BE2C (cell line): ENCODE measurements around the gene CACNA1A.
A peak's percentile ranks its signal among the peaks of the same experiment; 100 is the strongest.

Experiments
- DNase-seq: peaks from one replicate; pipeline ENCODE4 v3.0.0-alpha.2; 2020
- H3K27me3 ChIP-seq: fragments of 250-450 bp; sonication (Bioruptor Pico); 2 replicates; pipeline ENCODE4 v1.5.1; 2020; ENCODE audit warnings: mild to moderate bottlenecking
- H3K36me3 ChIP-seq: fragments of 250-450 bp; sonication (Bioruptor Pico); 2 replicates; pipeline ENCODE4 v1.5.1; 2020; ENCODE audit warnings: mild to moderate bottlenecking
- H3K4me1 ChIP-seq: fragments of 250-450 bp; sonication (Bioruptor Pico); 2 replicates; pipeline ENCODE4 v1.5.1; 2020
- H3K4me3 ChIP-seq: 2 replicates; pipeline ENCODE4 v1.5.1; 2011; ENCODE audit warnings: low read depth, low read length
- H3K9me3 ChIP-seq: fragments of 250-450 bp; sonication (Bioruptor Pico); 2 replicates; pipeline ENCODE4 v1.5.1; 2020
- TF ChIP-seq, protein P1 (sequence below): IDR thresholded peaks from 2 replicates; pipeline ENCODE4 v1.5.1; 2012; ENCODE audit warnings: mild to moderate bottlenecking, low read depth, low read length

The CACNA1A gene

DNA sequence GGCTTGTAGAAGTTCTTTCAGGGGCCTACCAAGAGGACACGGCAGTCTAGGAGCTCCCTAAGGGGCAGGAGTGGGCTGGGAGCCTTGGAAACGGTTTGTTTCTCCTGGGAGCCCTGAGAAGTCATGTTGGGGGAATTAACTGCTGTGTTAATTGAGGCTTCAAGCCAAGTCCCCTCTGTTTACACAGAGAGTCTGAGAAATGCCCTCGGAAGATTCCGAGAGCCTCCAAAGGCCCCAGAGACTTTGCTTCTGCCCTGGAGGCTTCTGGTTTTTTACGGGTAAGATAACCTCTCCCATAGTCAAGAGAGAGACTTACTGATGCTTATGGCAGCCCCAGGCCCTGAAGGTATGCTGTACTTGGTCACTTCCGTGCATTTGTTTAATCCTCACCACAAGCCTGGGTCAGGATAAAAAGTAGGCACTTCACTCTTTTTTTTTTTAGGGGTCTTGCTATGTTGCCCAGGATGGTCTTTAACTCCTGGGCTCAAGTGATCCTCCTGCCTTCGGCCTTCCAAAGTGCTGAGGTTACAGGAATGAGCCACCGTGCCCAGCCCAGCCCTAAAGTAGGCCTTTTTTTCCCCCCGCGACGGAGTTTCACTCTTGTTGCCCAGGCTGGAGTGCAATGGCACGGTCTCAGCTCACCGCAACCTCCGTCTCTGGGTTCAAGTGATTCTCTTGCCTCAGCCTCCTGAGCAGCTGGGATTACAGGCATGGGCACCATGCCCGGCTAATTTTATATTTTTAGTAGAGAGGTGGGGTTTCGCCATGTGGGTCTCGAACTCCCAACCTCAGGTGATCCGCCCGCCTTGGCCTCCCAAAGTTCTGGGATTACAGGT, 340.9 kb downstream of the CACNA1A start:
- no peaks in the 10 kb centered on the region for H3K9me3 ChIP-seq
- no peak for DNase-seq
- no peaks in the 10 kb centered on the region for H3K36me3 ChIP-seq
- TF ChIP-seq, protein P1, sequence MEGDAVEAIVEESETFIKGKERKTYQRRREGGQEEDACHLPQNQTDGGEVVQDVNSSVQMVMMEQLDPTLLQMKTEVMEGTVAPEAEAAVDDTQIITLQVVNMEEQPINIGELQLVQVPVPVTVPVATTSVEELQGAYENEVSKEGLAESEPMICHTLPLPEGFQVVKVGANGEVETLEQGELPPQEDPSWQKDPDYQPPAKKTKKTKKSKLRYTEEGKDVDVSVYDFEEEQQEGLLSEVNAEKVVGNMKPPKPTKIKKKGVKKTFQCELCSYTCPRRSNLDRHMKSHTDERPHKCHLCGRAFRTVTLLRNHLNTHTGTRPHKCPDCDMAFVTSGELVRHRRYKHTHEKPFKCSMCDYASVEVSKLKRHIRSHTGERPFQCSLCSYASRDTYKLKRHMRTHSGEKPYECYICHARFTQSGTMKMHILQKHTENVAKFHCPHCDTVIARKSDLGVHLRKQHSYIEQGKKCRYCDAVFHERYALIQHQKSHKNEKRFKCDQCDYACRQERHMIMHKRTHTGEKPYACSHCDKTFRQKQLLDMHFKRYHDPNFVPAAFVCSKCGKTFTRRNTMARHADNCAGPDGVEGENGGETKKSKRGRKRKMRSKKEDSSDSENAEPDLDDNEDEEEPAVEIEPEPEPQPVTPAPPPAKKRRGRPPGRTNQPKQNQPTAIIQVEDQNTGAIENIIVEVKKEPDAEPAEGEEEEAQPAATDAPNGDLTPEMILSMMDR, result no peak
- peaks cover 24% of the 10 kb centered on the region for H3K4me1 ChIP-seq
- H3K4me3 ChIP-seq, result no peak overlapping the region
- H3K27me3 ChIP-seq, result no peaks in the 10 kb centered on the region

DNA sequence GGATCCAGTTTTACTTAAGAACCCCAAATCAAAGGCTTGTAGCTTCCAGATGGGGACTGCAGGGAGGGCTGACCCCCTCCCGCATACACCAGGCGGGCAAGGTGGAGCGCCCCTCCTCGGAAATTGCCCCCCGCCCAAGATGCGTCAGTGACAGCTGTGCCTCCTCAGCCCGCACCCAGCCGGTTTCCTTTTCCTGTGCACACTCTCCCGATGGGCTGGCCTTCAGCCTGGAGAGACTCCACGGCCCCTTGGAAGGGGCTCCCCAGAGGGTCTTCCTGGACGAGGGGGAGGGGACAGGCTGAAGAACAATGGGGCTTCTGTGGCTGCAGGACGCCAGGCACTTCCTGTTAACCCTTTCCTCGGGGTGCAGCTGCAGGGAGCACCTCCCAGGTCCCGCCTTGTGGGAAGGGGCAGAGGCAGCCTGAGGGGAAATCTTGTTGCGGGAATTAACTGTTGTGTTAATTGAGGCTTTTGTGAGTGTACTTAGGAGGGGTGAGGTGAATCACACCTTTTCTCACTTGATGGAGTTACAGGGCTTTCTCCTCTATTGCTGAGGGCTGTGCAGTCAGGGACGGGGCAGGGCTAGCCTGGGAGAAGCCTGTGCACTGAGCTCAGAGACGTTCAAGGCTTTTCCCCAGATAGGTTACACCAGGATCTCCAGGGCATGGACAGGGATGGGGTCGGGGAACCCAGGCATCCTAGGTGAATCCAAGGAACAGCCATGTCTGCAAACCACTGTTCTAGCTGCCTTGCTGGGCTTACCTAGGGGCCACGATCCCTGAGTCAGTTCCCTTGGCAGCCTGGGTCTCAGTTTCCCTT, 341.7 kb downstream of the CACNA1A start:
- DNase-seq, result peak; percentile 91
- peaks cover 20% of the 10 kb centered on the region for H3K4me1 ChIP-seq
- H3K9me3 ChIP-seq, result no peaks in the 10 kb centered on the region
- H3K4me3 ChIP-seq, result peak overlapping the region; percentile 58
- no peaks in the 10 kb centered on the region for H3K27me3 ChIP-seq
- H3K36me3 ChIP-seq, result no peaks in the 10 kb centered on the region
- TF ChIP-seq, protein P1, result no peak

DNA sequence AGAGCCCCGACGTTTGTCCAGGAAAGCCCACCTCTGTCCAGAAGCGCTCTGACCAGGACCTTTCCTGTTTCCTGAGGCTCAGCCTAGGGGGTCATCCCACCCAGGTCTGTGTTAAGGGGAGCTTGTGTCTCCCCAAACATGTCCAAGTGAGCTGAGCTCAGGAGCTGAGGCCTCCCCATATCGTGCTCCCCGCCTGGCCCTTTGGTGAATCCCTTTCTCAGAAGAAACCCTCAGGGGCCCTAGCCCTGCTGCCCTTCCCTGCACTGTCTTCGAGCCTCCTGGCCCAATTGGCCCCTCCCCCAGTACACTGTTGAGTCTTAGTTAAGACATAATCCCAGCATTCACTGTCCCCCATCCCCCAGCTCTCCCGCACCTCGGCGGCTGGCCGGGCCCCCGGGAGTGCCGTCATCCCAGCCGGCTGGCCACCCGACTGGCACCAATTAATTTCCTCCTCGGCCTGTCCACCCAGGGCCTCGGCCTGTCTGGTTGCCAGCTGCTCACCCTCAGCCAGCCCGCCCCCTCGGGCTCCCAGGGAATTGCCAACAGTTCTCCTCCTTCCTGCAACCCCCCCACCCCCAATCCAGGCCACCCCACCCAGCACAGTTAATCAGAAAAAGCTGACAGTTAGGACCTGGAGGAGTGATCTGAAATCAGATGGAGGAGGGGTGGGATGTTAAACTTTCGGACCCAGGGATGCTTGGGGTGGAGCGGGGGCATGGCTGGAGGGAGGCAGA, 342.5 kb downstream of the CACNA1A start:
- H3K36me3 ChIP-seq, result no peaks in the 10 kb centered on the region
- H3K4me3 ChIP-seq, result peak overlapping the region; percentile 58
- DNase-seq, result peak; percentile 94
- TF ChIP-seq, protein P1, result no peak
- H3K27me3 ChIP-seq, result no peaks in the 10 kb centered on the region
- H3K9me3 ChIP-seq, result no peaks in the 10 kb centered on the region
- H3K4me1 ChIP-seq, result peaks cover 20% of the 10 kb centered on the region

DNA sequence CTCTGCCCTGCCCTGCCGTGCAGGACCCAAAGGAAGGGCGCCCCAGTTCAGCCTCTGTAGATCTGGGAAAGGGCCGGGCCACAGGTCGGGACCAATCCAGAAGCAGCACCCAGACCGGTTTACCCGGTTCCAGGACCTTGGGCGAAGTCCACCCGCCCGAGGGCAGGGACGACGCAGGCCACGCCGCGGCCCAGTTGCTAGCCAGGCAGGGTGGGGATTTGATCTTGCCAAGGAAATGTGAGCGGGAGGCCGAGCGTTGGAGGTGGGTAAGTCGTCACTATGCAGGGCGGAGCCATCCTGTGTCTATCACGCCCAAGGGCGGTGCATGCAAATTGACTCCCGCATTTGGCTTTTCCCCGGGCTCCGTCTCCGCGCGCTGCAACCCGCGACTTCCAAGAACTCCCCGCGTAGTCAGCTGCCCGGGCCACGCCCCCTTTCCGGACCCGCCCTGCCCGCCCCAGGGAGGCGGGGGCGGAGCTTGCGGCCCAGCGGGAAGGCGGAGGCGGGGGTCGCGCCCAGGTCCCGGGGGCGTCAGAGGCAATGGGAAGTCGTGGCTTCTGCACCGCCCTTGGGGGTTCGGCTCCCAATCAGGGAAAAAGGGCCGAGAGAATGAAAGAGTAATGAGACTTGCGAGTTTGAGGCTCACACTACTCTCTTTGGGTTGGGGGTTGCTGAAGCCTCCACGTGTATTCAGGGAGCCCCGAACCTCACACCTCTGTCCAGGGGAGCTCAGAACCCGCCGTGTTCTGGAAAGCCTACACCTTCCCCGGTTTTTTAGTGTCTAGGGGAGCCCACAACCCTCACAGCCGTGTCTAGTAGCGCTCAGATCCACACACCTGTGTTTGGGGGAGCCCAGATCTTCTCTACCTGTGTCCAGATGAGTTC, 343.3 kb downstream of the CACNA1A start:
- TF ChIP-seq, protein P1, result no peak
- Histone ChIP-seq H3K4me1 (peaks cover 20% of the 10 kb centered on the region), H3K36me3 (no peaks in the 10 kb centered on the region), H3K9me3 (no peaks in the 10 kb centered on the region), H3K4me3 (peak overlapping the region; percentile 58), H3K27me3 (no peaks in the 10 kb centered on the region)
- peak; percentile 97 for DNase-seq

GRCh38 chr19:13160557-13160956, 345.7 kb downstream of the CACNA1A start:
- no peak for DNase-seq
- TF ChIP-seq, protein P1, result no peak
- peaks cover 26% of the 10 kb centered on the region for H3K4me1 ChIP-seq

More at GRCh38 chr19:13160557-13160956, 345.7 kb downstream of the CACNA1A start:
- Histone ChIP-seq H3K27me3 (no peaks in the 10 kb centered on the region), H3K4me3 (no peak overlapping the region), H3K36me3 (no peaks in the 10 kb centered on the region), H3K9me3 (no peaks in the 10 kb centered on the region)
